SK-N-MC (cell line): ENCODE measurements around the gene SMYD2.

Experiments used
- EZH2 ChIP-seq: fragments of 200-600 bp; sonication (generic); IDR thresholded peaks from one replicate; pipeline ENCODE4 v1.6.1; 2017; ENCODE audit warnings: antibody characterized with exemption
- FOXP2 ChIP-seq: optimal IDR thresholded peaks from 2 replicates; pipeline ENCODE3; 2011; ENCODE audit warnings: mild to moderate bottlenecking, moderate library complexity; ENCODE audit not compliant: insufficient read depth; ENCODE audit errors: extremely low read length, control extremely low read depth
- POLR2AphosphoS5 ChIP-seq: IDR thresholded peaks from 2 replicates; pipeline ENCODE4 v1.6.1; 2012; ENCODE audit warnings: mild to moderate bottlenecking, low read depth, low read length, borderline replicate concordance

DNA sequence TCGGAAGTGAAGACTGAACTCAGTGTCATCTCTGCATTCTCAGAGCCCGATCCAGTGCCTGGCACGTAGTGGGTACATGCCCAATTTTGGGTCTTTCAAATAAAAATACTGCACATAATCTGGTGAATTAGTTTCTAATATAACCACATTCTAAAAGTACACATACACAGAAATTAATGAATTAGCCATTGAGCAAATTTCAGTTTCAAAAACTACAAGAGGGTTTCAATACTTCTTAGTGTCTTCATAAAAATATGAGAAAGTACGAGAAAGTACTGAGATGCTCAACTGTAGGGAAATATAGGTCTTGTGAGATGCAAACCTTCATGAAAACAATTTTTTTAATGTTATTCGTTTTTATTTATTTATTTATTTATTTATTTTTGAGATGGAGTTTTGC, 86.9 kb downstream of the SMYD2 start:
- TF ChIP-seq EZH2 (no peak), POLR2AphosphoS5 (no peak), FOXP2 (no peak)
